OCI-LY3 (cell line): ENCODE data around the gene SNAPC2.

ENCODE experiments used
- H2AFZ ChIP-seq: fragments of 200-600, 300-600 bp; shearing (Covaris generic); 2 replicates; pipeline ENCODE4 v1.6.0; 2014; ENCODE audit warnings: antibody characterized with exemption, low read depth, low read length
- H3K27ac ChIP-seq: fragments of 200-600, 300-600 bp; sonication (generic); 2 replicates; pipeline ENCODE4 v1.5.1; 2014; ENCODE audit warnings: mild to moderate bottlenecking, low read length, moderate library complexity, mixed read lengths
- H3K27me3 ChIP-seq: fragments of 200-600, 300-600 bp; sonication (generic); 2 replicates; pipeline ENCODE4 v1.6.1; 2014; ENCODE audit warnings: low read depth, low read length, mixed read lengths
- H3K36me3 ChIP-seq: fragments of 200-600, 300-600 bp; sonication (generic); replicated peaks from 2 replicates; pipeline ENCODE3; 2014; ENCODE audit warnings: low read depth, low read length, mixed read lengths
- H3K4me1 ChIP-seq: fragments of 300-600, 200-600 bp; sonication (generic); 2 replicates; pipeline ENCODE4 v1.6.1; 2014; ENCODE audit warnings: low read length, mixed read lengths
- H3K4me2 ChIP-seq: fragments of 200-600, 300-600 bp; sonication (generic); 2 replicates; pipeline ENCODE4 v1.6.1; 2014; ENCODE audit warnings: low read length, mixed read lengths
- H3K4me3 ChIP-seq: fragments of 300-600, 200-600 bp; sonication (generic); 2 replicates; pipeline ENCODE4 v1.5.1; 2014; ENCODE audit warnings: antibody characterized with exemption, mild to moderate bottlenecking, low read length, moderate library complexity
- H3K79me2 ChIP-seq: fragments of 300-600, 200-600 bp; shearing (Covaris generic); 2 replicates; pipeline ENCODE4 v1.6.1; 2014; ENCODE audit warnings: mild to moderate bottlenecking, low read length, mixed read lengths
- H3K9ac ChIP-seq: fragments of 300-600, 200-600 bp; shearing (Covaris generic); 2 replicates; pipeline ENCODE4 v1.6.0; 2014; ENCODE audit warnings: mild to moderate bottlenecking, low read length, moderate library complexity
- H3K9me3 ChIP-seq: fragments of 200-600, 300-600 bp; shearing (Covaris generic); 2 replicates; pipeline ENCODE4 v1.6.1; 2014; ENCODE audit warnings: low read length, mixed read lengths; ENCODE audit not compliant: insufficient read depth
- H4K20me1 ChIP-seq: fragments of 200-600, 300-600 bp; sonication (generic); 2 replicates; pipeline ENCODE4 v1.6.1; 2016; ENCODE audit warnings: low read length, mixed read lengths; ENCODE audit not compliant: insufficient read depth
- CTCF ChIP-seq: fragments of 200-600, 300-600 bp; sonication (generic); IDR thresholded peaks from 2 replicates; pipeline ENCODE4 v1.5.1; 2014; ENCODE audit warnings: antibody characterized with exemption, low read length, low read depth
- EZH2phosphoT487 ChIP-seq: fragments of 200-600 bp; shearing (Covaris generic); IDR thresholded peaks from 2 replicates; pipeline ENCODE4 v1.6.1; 2018; ENCODE audit warnings: antibody characterized with exemption, mixed run types, low read depth

SNAPC2 gene

GRCh38 chr19:7918615-7919421 is 1.3 kb upstream of the SNAPC2 start:
- Histone ChIP-seq H3K4me1 (peaks cover 14% of the 10 kb centered on the region), H3K4me2 (peak overlapping the region; percentile 96), H3K9ac (no peak overlapping the region), H3K79me2 (no peaks in the 10 kb centered on the region), H2AFZ (no peak overlapping the region), H4K20me1 (peaks cover 7% of the 10 kb centered on the region; the same call in 1 of the 2 replicates), H3K27ac (no peak overlapping the region), H3K4me3 (peak overlapping the region; percentile 86; the same call in 1 of the 2 replicates), H3K9me3 (no peaks in the 10 kb centered on the region), H3K36me3 (peaks cover 10% of the 10 kb centered on the region), H3K27me3 (no peaks in the 10 kb centered on the region)
- no peak for TF ChIP-seq EZH2phosphoT487
- no peak for TF ChIP-seq CTCF

- Histone ChIP-seq H3K36me3 (peaks cover 10% of the 10 kb centered on the region), H3K79me2 (no peaks in the 10 kb centered on the region), H3K4me3 (peak overlapping the region; percentile 86), H4K20me1 (peaks cover 7% of the 10 kb centered on the region; the same call in 1 of the 2 replicates), H3K9me3 (no peaks in the 10 kb centered on the region), H2AFZ (peak overlapping the region; percentile 48; the same call in 1 of the 2 replicates), H3K9ac (peak overlapping the region; percentile 80), H3K4me1 (peaks cover 11% of the 10 kb centered on the region), H3K27ac (peak overlapping the region; percentile 80), H3K4me2 (peak overlapping the region; percentile 96), H3K27me3 (no peaks in the 10 kb centered on the region)
- no peak for TF ChIP-seq EZH2phosphoT487
- TF ChIP-seq CTCF: no peak
Measured at GRCh38 chr19:7920519-7921301, 572 bp downstream of the SNAPC2 start.

DNA sequence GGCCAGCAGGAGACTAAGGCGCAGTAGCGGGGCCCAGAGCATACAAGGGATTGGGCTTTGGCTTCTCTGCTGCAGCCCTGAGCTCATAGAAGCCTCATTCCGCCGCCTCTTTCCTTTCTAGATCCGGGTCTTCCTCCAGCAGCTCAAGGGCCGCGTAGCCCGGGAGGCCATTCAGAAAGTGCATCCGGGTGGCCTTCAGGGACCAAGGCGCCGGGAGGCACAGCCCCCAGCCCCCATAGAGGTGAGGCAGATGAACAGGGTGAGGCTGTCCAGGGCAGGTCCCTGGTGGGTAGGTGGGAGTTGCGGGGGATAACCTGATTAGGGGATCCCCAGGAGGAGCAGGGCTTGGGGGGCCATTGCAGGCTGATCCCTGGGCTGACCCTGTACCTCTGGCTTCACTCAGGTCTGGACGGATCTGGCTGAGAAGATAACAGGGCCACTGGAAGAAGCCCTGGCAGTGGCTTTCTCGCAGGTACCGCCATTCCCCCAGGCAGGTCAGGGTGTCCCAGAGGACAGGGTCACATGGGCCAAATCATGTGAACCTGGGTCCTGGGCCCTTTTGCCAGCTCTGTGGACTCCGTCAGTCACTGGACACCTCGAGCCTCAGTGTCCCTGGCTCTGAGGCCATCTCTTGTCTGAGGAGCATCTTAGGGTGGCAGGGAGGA is 1.3 kb downstream of the SNAPC2 start:
- peak overlapping the region; percentile 74 for H3K4me2 ChIP-seq
- TF ChIP-seq CTCF (no peak), EZH2phosphoT487 (no peak)
- H3K27me3 ChIP-seq: no peaks in the 10 kb centered on the region
- H3K9ac ChIP-seq: peak overlapping the region; percentile 49
- H3K4me1 ChIP-seq: peaks cover 8% of the 10 kb centered on the region
- H4K20me1 ChIP-seq: peaks cover 7% of the 10 kb centered on the region; the same call in 1 of the 2 replicates
- H3K36me3 ChIP-seq: peaks cover 10% of the 10 kb centered on the region
- H3K79me2 ChIP-seq: no peaks in the 10 kb centered on the region
- no peak overlapping the region for H3K27ac ChIP-seq
- no peak overlapping the region for H2AFZ ChIP-seq
- H3K9me3 ChIP-seq: no peaks in the 10 kb centered on the region
- H3K4me3 ChIP-seq: peak overlapping the region; percentile 81
